ENCODE data around the gene CACNA1A. TPM values are rescaled to one million over a fixed set of nuclear protein-coding genes. Genes with fewer than 3 reads are reported as not detected.

CACNA1A gene
- total RNA-seq, 1 donor from 2014 or later: 190 TPM

- TF ChIP-seq CTCF (IDR thresholded peaks at IDR 0.05; ENCODE audit: partially characterized antibody, unreplicated experiment): no peak
- H3K9me3 Mint-ChIP-seq (ENCODE audit: unreplicated experiment): peaks cover 5% of the 10 kb centered on the region
- no peak overlapping the region for H3K4me3 Mint-ChIP-seq (ENCODE audit: unreplicated experiment)
- H3K36me3 Mint-ChIP-seq (ENCODE audit: unreplicated experiment): peaks cover 22% of the 10 kb centered on the region
- DNase-seq: no peak
- H3K27ac Mint-ChIP-seq (ENCODE audit: unreplicated experiment): no peak overlapping the region
- H3K27me3 Mint-ChIP-seq (ENCODE audit: unreplicated experiment): no peaks in the 10 kb centered on the region
- peaks cover 2% of the 10 kb centered on the region for H3K4me1 Mint-ChIP-seq (ENCODE audit: low read depth, unreplicated experiment)
These were observed 97.3 kb downstream of the CACNA1A start for GRCh38 chr19:13408889-13409518.

GRCh38 chr19:13404236-13404635 lies 102.0 kb downstream of the CACNA1A start:
- TF ChIP-seq CTCF (IDR thresholded peaks at IDR 0.05; ENCODE audit: partially characterized antibody, unreplicated experiment): no peak

GRCh38 chr19:13401388-13401787 lies 104.9 kb downstream of the CACNA1A start:
- Mint-ChIP-seq H3K4me1 (ENCODE audit: low read depth, unreplicated experiment) (peaks cover 8% of the 10 kb centered on the region), H3K36me3 (ENCODE audit: unreplicated experiment) (peaks cover 5% of the 10 kb centered on the region)

More at GRCh38 chr19:13404236-13404635, 102.0 kb downstream of the CACNA1A start:
- peaks cover 3% of the 10 kb centered on the region for H3K27me3 Mint-ChIP-seq (ENCODE audit: unreplicated experiment)
- no peak for DNase-seq
- no peak overlapping the region for H3K27ac Mint-ChIP-seq (ENCODE audit: unreplicated experiment)
- H3K4me3 Mint-ChIP-seq (ENCODE audit: unreplicated experiment): no peak overlapping the region
- peaks cover 2% of the 10 kb centered on the region for H3K4me1 Mint-ChIP-seq (ENCODE audit: low read depth, unreplicated experiment)
- peaks cover 13% of the 10 kb centered on the region for H3K36me3 Mint-ChIP-seq (ENCODE audit: unreplicated experiment)
- H3K9me3 Mint-ChIP-seq (ENCODE audit: unreplicated experiment): peaks cover 3% of the 10 kb centered on the region

GRCh38 chr19:13400296-13400695 lies 106.0 kb downstream of the CACNA1A start:
- Mint-ChIP-seq H3K4me3 (ENCODE audit: unreplicated experiment) (no peak overlapping the region), H3K9me3 (ENCODE audit: unreplicated experiment) (no peaks in the 10 kb centered on the region), H3K4me1 (ENCODE audit: low read depth, unreplicated experiment) (peaks cover 11% of the 10 kb centered on the region), H3K27ac (ENCODE audit: unreplicated experiment) (no peak overlapping the region), H3K36me3 (ENCODE audit: unreplicated experiment) (peaks cover 5% of the 10 kb centered on the region), H3K27me3 (ENCODE audit: unreplicated experiment) (peaks cover 5% of the 10 kb centered on the region)
- no peak for DNase-seq
- no peak for TF ChIP-seq CTCF (IDR thresholded peaks at IDR 0.05; ENCODE audit: partially characterized antibody, unreplicated experiment)

More at GRCh38 chr19:13401388-13401787, 104.9 kb downstream of the CACNA1A start:
- Mint-ChIP-seq H3K27me3 (ENCODE audit: unreplicated experiment) (peaks cover 3% of the 10 kb centered on the region), H3K27ac (ENCODE audit: unreplicated experiment) (no peak overlapping the region), H3K9me3 (ENCODE audit: unreplicated experiment) (no peaks in the 10 kb centered on the region), H3K4me3 (ENCODE audit: unreplicated experiment) (no peak overlapping the region)
- no peak for DNase-seq
- no peak for TF ChIP-seq CTCF (IDR thresholded peaks at IDR 0.05; ENCODE audit: partially characterized antibody, unreplicated experiment)

GRCh38 chr19:13399746-13400145 lies 106.5 kb downstream of the CACNA1A start:
- Mint-ChIP-seq H3K27ac (ENCODE audit: unreplicated experiment) (no peak overlapping the region), H3K36me3 (ENCODE audit: unreplicated experiment) (peaks cover 5% of the 10 kb centered on the region), H3K4me3 (ENCODE audit: unreplicated experiment) (no peak overlapping the region), H3K27me3 (ENCODE audit: unreplicated experiment) (peaks cover 5% of the 10 kb centered on the region), H3K4me1 (ENCODE audit: low read depth, unreplicated experiment) (peaks cover 11% of the 10 kb centered on the region), H3K9me3 (ENCODE audit: unreplicated experiment) (no peaks in the 10 kb centered on the region)
- TF ChIP-seq CTCF (IDR thresholded peaks at IDR 0.05; ENCODE audit: partially characterized antibody, unreplicated experiment): no peak
- no peak for DNase-seq
